K562 (cell line): ENCODE measurements around the gene THAP12. TPM values are rescaled to one million over a fixed set of nuclear protein-coding genes. Genes with fewer than 3 reads are reported as not detected.

Source experiments
- ATAC-seq: fragments of 200-7000 bp; cut with Tn5 transposase; 3 replicates; pipeline ENCODE4 v1.9.1; 2020; ENCODE audit warnings: moderate library complexity
- Bru-seq: library from RNA; stranded (reverse); fragments of 400-500 nt; gene quantifications from one replicate; lab custom pipeline; 2021; lab: Mats Ljungman, UMichigan
- BruChase-seq, 2 experiments: library from RNA; stranded (reverse); fragments of 400-500 nt; gene quantifications; one replicate each; lab custom pipeline; 2021; lab: Mats Ljungman, UMichigan
- BruUV-seq: library from RNA; stranded (reverse); fragments of 400-500 nt; replicated peaks from 2 replicates; lab custom pipeline; 2021; lab: Mats Ljungman, UMichigan
- CTCF ChIA-PET: fragments of 300-600 bp; formaldehyde crosslinking; extraction: SDS; loops from one replicate; lab custom pipeline; 2021; ENCODE audit warnings: low intra/inter-chr PET ratio; lab: Yijun Ruan, JAX
- POLR2A ChIA-PET: fragments of 300-600, 350-650 bp; sonication (Branson Sonifier 250); formaldehyde crosslinking; extraction: SDS; loops from one replicate; lab custom pipeline; 2021; ENCODE audit warnings: antibody characterized with exemption, inconsistent platforms; lab: Yijun Ruan, JAX
- DNase-seq, 4 experiments: peaks; one replicate each; pipeline versions ENCODE4 v3.0.0 to v3.0.0-alpha.2; 2011 to 2018; ENCODE audit warnings: low spot score in 3 of 4, mixed read lengths in 3 of 4; ENCODE audit errors: extremely low read depth in 1 of 4
- FAIRE-seq: peaks from 2 replicates; lab custom pipeline; 2011; peaks lifted over from hg19 to GRCh38; lab: Jason Lieb, UNC
- H2AFZ ChIP-seq: 2 replicates; pipeline ENCODE4 v1.6.0; 2011; ENCODE audit warnings: low read depth, low read length, control low read depth, inconsistent platforms
- H3K27ac ChIP-seq: fragments of 200-600 bp; 3 replicates; pipeline ENCODE4 v1.8.0; 2011; ENCODE audit warnings: low read depth, mild to moderate bottlenecking, control low read depth, inconsistent platforms, low read length, moderate library complexity, mixed read lengths; ENCODE audit errors: extremely low read depth
- H3K27me3 ChIP-seq, 2 experiments: fragments of 300-600 bp in 1 of 2; 2 replicates in 1 of 2; 3 replicates in 1 of 2; pipeline versions ENCODE4 v1.6.0 to v1.8.0; 2011; ENCODE audit warnings: inconsistent platforms in 2 of 2, low read length in 2 of 2, mild to moderate bottlenecking in 1 of 2, mixed read lengths in 1 of 2, moderate library complexity in 1 of 2; ENCODE audit not compliant: control insufficient read depth in 2 of 2, insufficient read depth in 2 of 2
- H3K36me3 ChIP-seq: fragments of 300-600 bp; 3 replicates; pipeline ENCODE4 v1.8.0; 2011; ENCODE audit warnings: mild to moderate bottlenecking, low read length, inconsistent platforms; ENCODE audit not compliant: control insufficient read depth, insufficient read depth
- H3K4me1 ChIP-seq, 2 experiments: fragments of 200-600 bp in 1 of 2; replicated peaks in 1 of 2; 2 replicates in 1 of 2; 3 replicates in 1 of 2; pipeline versions ENCODE4 v1.5.1 to v1.8.0; 2011; ENCODE audit warnings: inconsistent platforms in 2 of 2, low read length in 2 of 2, mild to moderate bottlenecking in 1 of 2, mixed read lengths in 1 of 2, moderate library complexity in 1 of 2; ENCODE audit not compliant: control insufficient read depth in 2 of 2, insufficient read depth in 2 of 2
- H3K4me2 ChIP-seq: 2 replicates; pipeline ENCODE4 v1.6.1; 2011; ENCODE audit warnings: low read length, control low read depth, inconsistent platforms, mixed read lengths; ENCODE audit not compliant: insufficient read depth
- H3K4me3 ChIP-seq: fragments of 200-600 bp; sonication (generic), shearing (Covaris generic); 2 replicates; pipeline ENCODE4 v1.5.1; 2016; ENCODE audit warnings: control low read depth, inconsistent platforms
- H3K79me2 ChIP-seq: fragments of 200-600 bp; 3 replicates; pipeline ENCODE4 v1.8.0; 2011; ENCODE audit warnings: low read length, inconsistent platforms; ENCODE audit not compliant: control insufficient read depth, insufficient read depth
- H3K9ac ChIP-seq, 2 experiments: 2 replicates each; pipeline versions ENCODE4 v1.6.0 to v1.6.1; 2011; ENCODE audit warnings: low read depth in 2 of 2, low read length in 2 of 2, control low read depth in 1 of 2, inconsistent platforms in 1 of 2, mild to moderate bottlenecking in 1 of 2, mixed read lengths in 1 of 2; ENCODE audit not compliant: insufficient read depth in 1 of 2
- H3K9me1 ChIP-seq: one replicate; pipeline ENCODE4 v1.6.0; 2011; ENCODE audit warnings: inconsistent platforms, mild to moderate bottlenecking, low read length, moderate library complexity; ENCODE audit not compliant: control insufficient read depth, insufficient read depth
- H3K9me3 ChIP-seq: replicated peaks from 2 replicates; pipeline ENCODE4 v1.5.1; 2011; ENCODE audit warnings: low read depth, low read length, inconsistent platforms; ENCODE audit not compliant: control insufficient read depth, insufficient read depth
- H4K20me1 ChIP-seq: replicated peaks from 2 replicates; pipeline ENCODE4 v1.6.1; 2011; ENCODE audit warnings: low read length, inconsistent platforms, mixed read lengths; ENCODE audit not compliant: control insufficient read depth, insufficient read depth
- HCFC1 ChIP-seq: IDR thresholded peaks from 2 replicates; pipeline ENCODE4 v1.6.1; 2012; ENCODE audit warnings: low read depth, low read length, improper control_type of control experiment
- KLF13 ChIP-seq: fragments of 450-650 bp; IDR thresholded peaks from 2 replicates; pipeline ENCODE4 v1.6.1; 2016; ENCODE audit warnings: missing genetic modification characterization, low read depth, mild to moderate bottlenecking, missing compliant biosample characterization, moderate library complexity, borderline replicate concordance
- MED1 ChIP-seq: sonication (generic); formaldehyde crosslinking; IDR thresholded peaks from 2 replicates; pipeline ENCODE4 v1.8.1; 2023; ENCODE audit warnings: missing genetic modification reagents, borderline replicate concordance
- MYNN ChIP-seq, 2 experiments: sonication (generic); formaldehyde crosslinking in 1 of 2; IDR thresholded peaks; 2 replicates each; pipeline versions ENCODE4 v1.5.0 to v1.6.1; 2016 to 2020; ENCODE audit warnings: antibody characterized with exemption in 1 of 2, missing genetic modification reagents in 1 of 2
- NEUROD1 ChIP-seq: fragments of 150-350 bp; IDR thresholded peaks from 2 replicates; pipeline ENCODE4 v1.6.1; 2014; ENCODE audit warnings: borderline replicate concordance, low read length, low read depth; ENCODE audit not compliant: partially characterized antibody
- PHF20 ChIP-seq: fragments of 450-650 bp; IDR thresholded peaks from 2 replicates; pipeline ENCODE4 v1.6.1; 2018; ENCODE audit not compliant: partially characterized antibody
- RFX7 ChIP-seq: fragments of 250-450 bp; sonication (Bioruptor Pico); IDR thresholded peaks from 2 replicates; pipeline ENCODE4 v1.5.1; 2021; ENCODE audit warnings: mild to moderate bottlenecking
- SMAD2 ChIP-seq: fragments of 150-350 bp; IDR thresholded peaks from 2 replicates; pipeline ENCODE4 v1.6.1; 2014; ENCODE audit warnings: low read depth, mild to moderate bottlenecking, low read length
- SRF ChIP-seq, 2 experiments: fragments of 250-450, 450-650 bp in 1 of 2; sonication (Bioruptor Pico) in 1 of 2; sonication (generic) in 1 of 2; formaldehyde crosslinking; IDR thresholded peaks; 2 replicates each; pipeline versions ENCODE4 v1.5.0 to v1.5.1; 2020 to 2022; ENCODE audit warnings: mild to moderate bottlenecking in 1 of 2, missing genetic modification reagents in 1 of 2
- ZEB2 ChIP-seq: fragments of 450-650 bp; IDR thresholded peaks from 2 replicates; pipeline ENCODE4 v1.6.1; 2016
- whole genome bisulfite sequencing: fragments of 100-300 bp; shearing (Covaris generic); methylation state at CpG from one replicate; pipeline ENCODE4 v1.1.6; 2016; ENCODE audit warnings: low coverage, mixed read lengths; ENCODE audit not compliant: insufficient coverage; ENCODE audit errors: missing lambda C conversion rate; 5-methylcytosine and 5-hydroxymethylcytosine counted together
- in situ Hi-C: fragments of 300-500 bp; cut with MboI; formaldehyde crosslinking; loops from 4 replicates; pipeline ENCODE4 v1.15.0; 2018; ENCODE audit warnings: inconsistent platforms, mixed read lengths
- intact Hi-C: fragments of 100-400 bp; cut with micrococcal nuclease; formaldehyde crosslinking; loops from 2 replicates; pipeline ENCODE4 v1.14.2; 2022
- long read RNA-seq, 3 experiments: library from polyadenylated mRNA in 2 of 3; library from RNA in 1 of 3; unstranded in 2 of 3; stranded (forward) in 1 of 3; transcript quantifications; one replicate each; pipeline ENCODE4 v2.0.0, GENCODE V29; 2019 to 2022
- polyA minus RNA-seq, 3 experiments: library from RNA; depleted of rRNA, polyadenylated mRNA; stranded (reverse); fragments of >200 nt; gene quantifications; 2 replicates each; pipeline ENCODE4 v1.2.3, GENCODE V29; 2011
- polyA plus RNA-seq, 8 experiments: library from polyadenylated mRNA; depleted of rRNA in 4 of 8; stranded (reverse) in 5 of 8; unstranded in 3 of 8; fragments of >200 nt; fragmentation: Nextera tagmentation in 2 of 8; fragmentation: Illumina TruSeq in 1 of 8; extraction: Ambion mirVana in 2 of 8; extraction: Trizol in 1 of 8; gene quantifications; 2 replicates each; pipeline versions ENCODE4 v1.2.1 to v1.2.3, GENCODE V29; 2011 to 2014; ENCODE audit warnings: inconsistent platforms in 1 of 8, missing spikeins in 1 of 8
- total RNA-seq, 7 experiments: library from RNA; depleted of rRNA in 6 of 7; stranded (reverse); fragments of >200 nt in 6 of 7; fragmentation: Illumina TruSeq in 2 of 7; extraction: Trizol in 2 of 7; gene quantifications; 2 replicates each; pipeline versions ENCODE4 v1.2.1 to v1.2.3, GENCODE V29; 2011 to 2021; ENCODE audit warnings: low replicate concordance in 1 of 7
- TF ChIP-seq, protein P1 (sequence below): fragments of 200-400 bp; formaldehyde crosslinking; IDR thresholded peaks from 2 replicates; pipeline ENCODE4 v1.6.1; 2017; ENCODE audit warnings: mild to moderate bottlenecking, low read depth, low read length, moderate library complexity

Gene THAP12, protein sequence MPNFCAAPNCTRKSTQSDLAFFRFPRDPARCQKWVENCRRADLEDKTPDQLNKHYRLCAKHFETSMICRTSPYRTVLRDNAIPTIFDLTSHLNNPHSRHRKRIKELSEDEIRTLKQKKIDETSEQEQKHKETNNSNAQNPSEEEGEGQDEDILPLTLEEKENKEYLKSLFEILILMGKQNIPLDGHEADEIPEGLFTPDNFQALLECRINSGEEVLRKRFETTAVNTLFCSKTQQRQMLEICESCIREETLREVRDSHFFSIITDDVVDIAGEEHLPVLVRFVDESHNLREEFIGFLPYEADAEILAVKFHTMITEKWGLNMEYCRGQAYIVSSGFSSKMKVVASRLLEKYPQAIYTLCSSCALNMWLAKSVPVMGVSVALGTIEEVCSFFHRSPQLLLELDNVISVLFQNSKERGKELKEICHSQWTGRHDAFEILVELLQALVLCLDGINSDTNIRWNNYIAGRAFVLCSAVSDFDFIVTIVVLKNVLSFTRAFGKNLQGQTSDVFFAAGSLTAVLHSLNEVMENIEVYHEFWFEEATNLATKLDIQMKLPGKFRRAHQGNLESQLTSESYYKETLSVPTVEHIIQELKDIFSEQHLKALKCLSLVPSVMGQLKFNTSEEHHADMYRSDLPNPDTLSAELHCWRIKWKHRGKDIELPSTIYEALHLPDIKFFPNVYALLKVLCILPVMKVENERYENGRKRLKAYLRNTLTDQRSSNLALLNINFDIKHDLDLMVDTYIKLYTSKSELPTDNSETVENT
- total RNA-seq (2011; cell fraction: chromatin; rRNA removed; ENCODE audit: low replicate concordance): 21.4 and 66.8 TPM in 2 replicates
- 12.5 and 15.0 TPM in 2 replicates for total RNA-seq (2011; cell fraction: nucleolus; rRNA removed)
- 30.7 and 47.6 TPM in 2 replicates for total RNA-seq (2011; cell fraction: nucleoplasm; rRNA removed)
- total RNA-seq (2014; rRNA removed) (40.2 and 44.1 TPM in 2 replicates), total RNA-seq (2014; rRNA removed; fragmentation: Illumina TruSeq; extraction: Trizol) (92.9 and 113 TPM in 2 replicates), total RNA-seq (2015; rRNA removed; fragmentation: Illumina TruSeq; extraction: Trizol) (94.8 and 103 TPM in 2 replicates), total RNA-seq (2021) (57.8 and 58.9 TPM in 2 replicates), polyA plus RNA-seq (2011; rRNA removed) (70.7 and 92.1 TPM in 2 replicates), polyA plus RNA-seq (2014; fragmentation: Illumina TruSeq; extraction: Trizol) (76.7 and 98.1 TPM in 2 replicates), polyA plus RNA-seq (2014; fragmentation: Nextera tagmentation; extraction: Ambion mirVana) (10 to 100 TPM; 28.1 to 28.8 TPM), polyA plus RNA-seq (2014; rRNA removed) (49.6 and 56.5 TPM in 2 replicates), polyA minus RNA-seq (2011; rRNA and poly(A)+ RNA removed) (77.9 and 84.1 TPM in 2 replicates), Bru-seq, nascent RNA (percentile 84 among the genes with signal in this experiment), BruChase-seq, experiment 1, labeled RNA remaining after a 2-hour chase (percentile 89 among the genes with signal in this experiment), BruChase-seq, experiment 2, labeled RNA remaining after a 6-hour chase (percentile 91 among the genes with signal in this experiment)
- polyA plus RNA-seq (2011; cell fraction: cytosol; rRNA removed): 12.7 and 29.0 TPM in 2 replicates
- 18.0 and 26.6 TPM in 2 replicates for polyA plus RNA-seq (2011; cell fraction: nucleus; rRNA removed)
- polyA plus RNA-seq (2012): 41.5 and 43.3 TPM in 2 replicates
- 20.8 and 31.0 TPM in 2 replicates for polyA minus RNA-seq (2011; cell fraction: cytosol; rRNA and poly(A)+ RNA removed)
- polyA minus RNA-seq (2011; cell fraction: nucleus; rRNA and poly(A)+ RNA removed): 14.3 and 26.2 TPM in 2 replicates
- long read RNA-seq, experiment 1, full-length matches to known transcripts: 541 of 632 reads
- long read RNA-seq, experiment 1, partial matches to known transcripts: 15 of 632 reads
- long read RNA-seq, experiment 1, other reads (novel, unspliced or antisense): 76 of 632 reads
- long read RNA-seq, experiment 2, transcript THAP12-201 (5 exons, 3,300 nt): major isoform, 10 of 47 reads
- long read RNA-seq, experiment 2, partial matches to known transcripts: 1 of 47 reads
- long read RNA-seq, experiment 2, other reads (novel, unspliced or antisense): 36 of 47 reads
- long read RNA-seq, experiment 3, partial matches to known transcripts: 0 of 10 reads
- long read RNA-seq, experiment 3, other reads (novel, unspliced or antisense): 8 of 10 reads

DNA sequence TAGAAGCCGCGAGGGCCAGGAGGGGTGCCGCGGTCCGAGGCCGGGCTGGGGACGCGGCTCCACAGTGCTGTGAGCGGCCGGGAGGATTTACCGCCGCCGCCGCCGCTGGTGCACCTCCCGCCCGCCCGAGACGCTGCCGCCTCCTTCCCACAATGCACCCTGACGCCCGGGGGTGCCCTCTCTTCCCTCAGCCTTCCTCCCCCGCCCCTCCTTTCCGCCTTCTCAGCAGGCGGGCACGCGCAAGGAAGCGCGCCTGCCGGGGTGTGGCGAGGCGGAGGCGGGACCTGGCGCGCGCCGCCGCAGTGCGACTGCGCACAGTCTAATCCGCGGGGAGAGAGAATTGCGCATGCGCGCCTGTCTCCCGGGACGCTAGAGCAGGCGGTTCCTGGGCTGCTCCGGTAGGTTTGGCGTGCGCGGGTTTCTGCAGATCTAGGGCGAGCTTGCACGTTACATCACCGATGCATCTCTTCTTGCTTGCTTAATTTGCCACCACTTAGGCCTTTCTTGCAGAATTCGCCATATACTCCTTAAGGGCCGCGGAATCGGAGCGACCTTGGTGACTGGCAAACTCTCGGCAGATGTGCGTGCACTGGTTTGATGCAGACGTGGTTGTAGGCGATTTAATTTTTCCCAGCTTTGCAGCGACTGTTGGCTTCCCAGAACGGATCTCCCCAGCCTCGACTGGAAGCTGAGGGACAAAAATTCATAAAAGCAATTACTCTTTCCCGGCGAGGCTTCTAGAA lies at the start of gene THAP12, which contains the start of gene GVQW3:
Gene THAP12 (minus strand): TSS at position 156 of the 743 bp plus-strand sequence. CDS start 296 bp downstream, outside the sequence.
Gene GVQW3 (plus strand): TSS at position 347 of the 743 bp plus-strand sequence. CDS start 506 bp downstream, outside the sequence.
- Histone ChIP-seq H4K20me1 (no peaks in the 10 kb centered on the region; the same call in 1 of the 2 replicates), H3K9ac (peak within 1 kb of the TSS; percentile 82 to 91), H3K79me2 (peaks cover 48% of the 10 kb centered on the region), H3K9me3 (no peaks in the 10 kb centered on the region), H2AFZ (peak within 1 kb of the TSS; percentile 97), H3K9me1 (no peaks in the 10 kb centered on the region), H3K4me1 (peaks cover 5 to 11% of the 10 kb centered on the region in 2 experiments; a peak in 4 of 5 replicates), H3K27ac (peak within 1 kb of the TSS; percentile 86), H3K4me3 (peak within 1 kb of the TSS; percentile 92), H3K27me3 (no peaks in the 10 kb centered on the region), H3K4me2 (peak within 1 kb of the TSS; percentile 98), H3K36me3 (no peaks in the 10 kb centered on the region)
- ATAC-seq (peak; percentile 97), DNase-seq (peak; percentile 97 to 99 (median 98)), FAIRE-seq (peak; percentile 86)
- WGBS: under 1% methylated on average over 44 of the region's 69 CpGs
- BruUV-seq: TSS peak; percentile 79
- in situ Hi-C loops (no loop called here), intact Hi-C loops (loop anchor here (5.0 kb wide), 1 partner anchor 61 kb away; no protein-coding TSS in a partner anchor)
- POLR2A ChIA-PET: interaction anchor here (1.1 to 2.3 kb wide), 2 partner anchors 9 to 16 kb away, joined by 5 to 8 read pairs; no protein-coding TSS in a partner anchor
- CTCF ChIA-PET: no interaction called here
- TF ChIP-seq SRF (CRISPR knock-in tag; IDR thresholded peaks at IDR 0.05): peak in 1 of 2 experiments; percentile 36; a peak in 2 of 4 replicates
- TF ChIP-seq MED1 (CRISPR knock-in tag): no peak
- peak; percentile 80; the same call in 1 of the 2 replicates for TF ChIP-seq KLF13
- no peak for TF ChIP-seq RFX7 (CRISPR knock-in tag)
- TF ChIP-seq ZEB2: no peak
- no peak for TF ChIP-seq SMAD2
- TF ChIP-seq HCFC1: peak; percentile 63
- TF ChIP-seq, protein P1, sequence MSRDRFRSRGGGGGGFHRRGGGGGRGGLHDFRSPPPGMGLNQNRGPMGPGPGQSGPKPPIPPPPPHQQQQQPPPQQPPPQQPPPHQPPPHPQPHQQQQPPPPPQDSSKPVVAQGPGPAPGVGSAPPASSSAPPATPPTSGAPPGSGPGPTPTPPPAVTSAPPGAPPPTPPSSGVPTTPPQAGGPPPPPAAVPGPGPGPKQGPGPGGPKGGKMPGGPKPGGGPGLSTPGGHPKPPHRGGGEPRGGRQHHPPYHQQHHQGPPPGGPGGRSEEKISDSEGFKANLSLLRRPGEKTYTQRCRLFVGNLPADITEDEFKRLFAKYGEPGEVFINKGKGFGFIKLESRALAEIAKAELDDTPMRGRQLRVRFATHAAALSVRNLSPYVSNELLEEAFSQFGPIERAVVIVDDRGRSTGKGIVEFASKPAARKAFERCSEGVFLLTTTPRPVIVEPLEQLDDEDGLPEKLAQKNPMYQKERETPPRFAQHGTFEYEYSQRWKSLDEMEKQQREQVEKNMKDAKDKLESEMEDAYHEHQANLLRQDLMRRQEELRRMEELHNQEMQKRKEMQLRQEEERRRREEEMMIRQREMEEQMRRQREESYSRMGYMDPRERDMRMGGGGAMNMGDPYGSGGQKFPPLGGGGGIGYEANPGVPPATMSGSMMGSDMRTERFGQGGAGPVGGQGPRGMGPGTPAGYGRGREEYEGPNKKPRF: no peak
- TF ChIP-seq MYNN (IDR thresholded peaks at IDR 0.05): no peak
- TF ChIP-seq MYNN (CRISPR knock-in tag; IDR thresholded peaks at IDR 0.05): no peak
- peak; percentile 25 for TF ChIP-seq PHF20
- peak; percentile 37 for TF ChIP-seq NEUROD1
